GM12801 (cell line): ENCODE measurements around the gene B3GNT2.

Source experiments
- CTCF ChIP-seq: IDR thresholded peaks from one replicate; pipeline ENCODE4 v1.5.1; 2011; ENCODE audit warnings: control low read depth; ENCODE audit not compliant: insufficient read length; ENCODE audit errors: extremely low read depth

Gene B3GNT2

GRCh38 chr2:62209427-62209991 lies 13.6 kb downstream of the B3GNT2 start:
- no peak for TF ChIP-seq CTCF

- TF ChIP-seq CTCF: no peak
Measured at GRCh38 chr2:62215306-62216064, 19.6 kb downstream of the B3GNT2 start.

GRCh38 chr2:62216113-62216512 lies 20.2 kb downstream of the B3GNT2 start:
- no peak for TF ChIP-seq CTCF

GRCh38 chr2:62216616-62217015 lies 20.7 kb downstream of the B3GNT2 start:
- TF ChIP-seq CTCF: no peak

- TF ChIP-seq CTCF: no peak
Measured at GRCh38 chr2:62217421-62217820, 21.5 kb downstream of the B3GNT2 start.

- TF ChIP-seq CTCF: no peak
Measured at GRCh38 chr2:62217970-62218369, 22.1 kb downstream of the B3GNT2 start.

- TF ChIP-seq CTCF: no peak
Measured at GRCh38 chr2:62219407-62220159, 23.7 kb downstream of the B3GNT2 start.
